Breast epithelium (tissue), 4 donors: Measurements from ENCODE around the gene UBXN11. TPM values are rescaled to one million over a fixed set of nuclear protein-coding genes. Genes with fewer than 3 reads are reported as not detected.

Experiments
- DNase-seq, 2 donors: peaks; one replicate each; pipeline ENCODE4 v3.0.0-alpha.2; 2019; ENCODE audit warnings: low spot score in 2 of 2
- H3K27ac ChIP-seq, 2 donors: fragments of 200-600 bp; sonication (generic) in 1 of 2; one replicate each; pipeline ENCODE4 v1.5.1; 2016 to 2019; ENCODE audit warnings: mild to moderate bottlenecking in 1 of 2
- H3K27me3 ChIP-seq, 2 donors: fragments of 200-600 bp; sonication (generic) in 1 of 2; one replicate each; pipeline versions ENCODE4 v1.5.1 to v1.6.0; 2017 to 2019; ENCODE audit warnings: control low read depth in 1 of 2, mild to moderate bottlenecking in 1 of 2
- H3K36me3 ChIP-seq: fragments of 200-600 bp; one replicate; pipeline ENCODE4 v1.5.1; 2019
- H3K4me1 ChIP-seq, 2 donors: fragments of 200-600 bp; sonication (generic); one replicate each; pipeline ENCODE4 v1.5.1; 2016 to 2019; ENCODE audit warnings: control low read depth in 1 of 2
- H3K4me3 ChIP-seq, 3 donors: fragments of 200-600 bp; sonication (generic); 1 replicate in 2 of 3; 2 replicates in 1 of 3; pipeline ENCODE4 v1.5.1; 2016 to 2019; ENCODE audit warnings: mild to moderate bottlenecking in 3 of 3, moderate library complexity in 2 of 3
- H3K9me3 ChIP-seq, 2 donors: fragments of 200-600 bp; sonication (generic) in 1 of 2; one replicate each; pipeline ENCODE4 v1.5.1; 2016 to 2019; ENCODE audit warnings: control low read depth in 1 of 2
- CTCF ChIP-seq, 3 donors: fragments of 450-650 bp; IDR thresholded peaks; one replicate each; pipeline ENCODE4 v1.5.1; 2016 to 2017; ENCODE audit warnings: antibody characterized with exemption in 3 of 3, mild to moderate bottlenecking in 3 of 3, moderate library complexity in 3 of 3
- POLR2A ChIP-seq: fragments of 450-650 bp; IDR thresholded peaks from one replicate; pipeline ENCODE4 v1.6.1; 2016; ENCODE audit warnings: antibody characterized with exemption, mild to moderate bottlenecking, moderate library complexity
- POLR2AphosphoS5 ChIP-seq, 3 donors: sonication (generic); formaldehyde crosslinking; IDR thresholded peaks; one replicate each; pipeline ENCODE4 v1.6.1; 2017; ENCODE audit warnings: antibody characterized with exemption in 3 of 3
- intact Hi-C: fragments of 100-400 bp; cut with DNase I; formaldehyde crosslinking; loops from one replicate; pipeline ENCODE4 v1.15.1; 2023; ENCODE audit warnings: low total_unique reads
- total RNA-seq, 3 donors: library from RNA; depleted of rRNA; stranded (reverse); fragments of >200 nt; gene quantifications; one replicate each; pipeline ENCODE4 v1.1.0, GENCODE V29; 2016

UBXN11 gene
- 10 to 100 TPM; 15.0 to 25.5 (median 24.9) TPM for total RNA-seq

- H3K27ac ChIP-seq = peak within 1 kb of the TSS; percentile 56 to 67
Measured at GRCh38 chr1:26306290-26307229, at the start of gene UBXN11. UBXN11 (minus strand) TSS chr1:26306636; CDS start chr1:26302883, 3,753 bp downstream.

GRCh38 chr1:26356106-26356505, 49.7 kb upstream of the UBXN11 start:
- no peaks in the 10 kb centered on the region for H3K9me3 ChIP-seq
- H3K27me3 ChIP-seq = peaks cover 8 to 13% of the 10 kb centered on the region in 2 donors
- H3K4me3 ChIP-seq = no peak overlapping the region
- intact Hi-C loops = no loop called here
- H3K36me3 ChIP-seq = no peaks in the 10 kb centered on the region
- no peak for DNase-seq
- peaks cover 0 to 9% of the 10 kb centered on the region in 2 donors for H3K4me1 ChIP-seq
- TF ChIP-seq CTCF (IDR thresholded peaks at IDR 0.05) (no peak), POLR2AphosphoS5 (IDR thresholded peaks at IDR 0.05) (no peak), POLR2A (no peak)
- no peak overlapping the region for H3K27ac ChIP-seq

More at GRCh38 chr1:26306290-26307229, at the start of gene UBXN11:
- H3K36me3 ChIP-seq = no peaks in the 10 kb centered on the region
- peak in 2 of 3 donors; percentile 29 to 42 for TF ChIP-seq POLR2AphosphoS5 (IDR thresholded peaks at IDR 0.05)
- TF ChIP-seq POLR2A = no peak
- no peaks in the 10 kb centered on the region for H3K27me3 ChIP-seq
- peaks cover 0 to 8% of the 10 kb centered on the region in 2 donors for H3K4me1 ChIP-seq
- DNase-seq = peak; percentile 92 to 95
- H3K4me3 ChIP-seq = peak within 1 kb of the TSS; percentile 44 to 84 (median 77)
- H3K9me3 ChIP-seq = no peaks in the 10 kb centered on the region
- intact Hi-C loops = no loop called here

GRCh38 chr1:26354972-26355371, 48.5 kb upstream of the UBXN11 start:
- intact Hi-C loops = no loop called here
- H3K27me3 ChIP-seq = peaks cover 1 to 2% of the 10 kb centered on the region in 2 donors
- H3K27ac ChIP-seq = no peak overlapping the region

GRCh38 chr1:26353976-26354820, 47.8 kb upstream of the UBXN11 start, which contains the start of gene CRYBG2:
CRYBG2 (minus strand) TSS chr1:26354130; CDS start chr1:26346657, 7,473 bp downstream.
- Histone ChIP-seq H3K9me3 (no peaks in the 10 kb centered on the region), H3K27me3 (no peaks in the 10 kb centered on the region), H3K4me3 (no peak within 1 kb of the TSS), H3K36me3 (no peaks in the 10 kb centered on the region), H3K27ac (no peak within 1 kb of the TSS), H3K4me1 (no peaks in the 10 kb centered on the region)
- TF ChIP-seq POLR2A (no peak), POLR2AphosphoS5 (IDR thresholded peaks at IDR 0.05) (no peak), CTCF (IDR thresholded peaks at IDR 0.05) (no peak)
- intact Hi-C loops = no loop called here
- peak in 1 of 2 donors; percentile 72 for DNase-seq

More at GRCh38 chr1:26354972-26355371, 48.5 kb upstream of the UBXN11 start:
- no peaks in the 10 kb centered on the region for H3K4me1 ChIP-seq
- no peak overlapping the region for H3K4me3 ChIP-seq
- TF ChIP-seq CTCF (IDR thresholded peaks at IDR 0.05) (no peak), POLR2AphosphoS5 (IDR thresholded peaks at IDR 0.05) (no peak), POLR2A (no peak)
- H3K36me3 ChIP-seq = no peaks in the 10 kb centered on the region
- no peak for DNase-seq
- no peaks in the 10 kb centered on the region for H3K9me3 ChIP-seq

- no peaks in the 10 kb centered on the region for H3K9me3 ChIP-seq
- no peaks in the 10 kb centered on the region for H3K36me3 ChIP-seq
- H3K4me1 ChIP-seq = no peaks in the 10 kb centered on the region
- no peak overlapping the region for H3K27ac ChIP-seq
- TF ChIP-seq POLR2A (no peak), CTCF (IDR thresholded peaks at IDR 0.05) (no peak), POLR2AphosphoS5 (IDR thresholded peaks at IDR 0.05) (no peak)
- intact Hi-C loops = no loop called here
- H3K4me3 ChIP-seq = no peak overlapping the region
- DNase-seq = no peak
- H3K27me3 ChIP-seq = no peaks in the 10 kb centered on the region
Measured at GRCh38 chr1:26353210-26353859, 46.9 kb upstream of the UBXN11 start.
